Thyroid gland (tissue), 4 donors: ENCODE measurements around the gene LIX1.

Source experiments
- POLR2A ChIP-seq, 2 donors: fragments of 450-650 bp; IDR thresholded peaks; one replicate each; pipeline ENCODE4 v1.6.1; 2017; ENCODE audit warnings: antibody characterized with exemption in 2 of 2, mild to moderate bottlenecking in 2 of 2, moderate library complexity in 1 of 2
- TF ChIP-seq, protein P1 (sequence below), 6 experiments: fragments of 200-600 bp in 3 of 6; fragments of 450-650 bp in 3 of 6; sonication (generic) in 3 of 6; IDR thresholded peaks; one replicate each; pipeline ENCODE4 v1.5.1; 2016 to 2019; ENCODE audit warnings: antibody characterized with exemption in 6 of 6, mild to moderate bottlenecking in 2 of 6, inconsistent platforms in 1 of 6, moderate library complexity in 1 of 6

DNA sequence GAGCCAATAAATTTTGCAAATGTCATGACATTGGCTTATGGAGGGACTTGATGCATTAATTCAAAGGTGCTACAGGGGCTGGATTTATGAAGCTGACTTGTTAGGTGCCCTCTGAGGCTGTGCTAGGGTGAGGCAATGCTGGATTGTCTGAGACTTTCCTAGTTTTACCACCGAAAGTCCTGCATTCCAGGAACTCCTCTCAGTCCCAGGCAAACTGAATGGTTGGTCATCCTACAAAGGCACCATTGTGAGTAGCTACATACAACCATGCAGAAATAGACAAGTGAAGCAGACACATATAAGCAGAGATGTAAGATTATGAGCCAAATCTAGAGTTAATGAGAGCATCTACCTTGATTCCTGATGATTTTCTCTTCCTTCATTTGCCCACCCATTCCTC is 95.3 kb downstream of the LIX1 start:
- TF ChIP-seq, protein P1, sequence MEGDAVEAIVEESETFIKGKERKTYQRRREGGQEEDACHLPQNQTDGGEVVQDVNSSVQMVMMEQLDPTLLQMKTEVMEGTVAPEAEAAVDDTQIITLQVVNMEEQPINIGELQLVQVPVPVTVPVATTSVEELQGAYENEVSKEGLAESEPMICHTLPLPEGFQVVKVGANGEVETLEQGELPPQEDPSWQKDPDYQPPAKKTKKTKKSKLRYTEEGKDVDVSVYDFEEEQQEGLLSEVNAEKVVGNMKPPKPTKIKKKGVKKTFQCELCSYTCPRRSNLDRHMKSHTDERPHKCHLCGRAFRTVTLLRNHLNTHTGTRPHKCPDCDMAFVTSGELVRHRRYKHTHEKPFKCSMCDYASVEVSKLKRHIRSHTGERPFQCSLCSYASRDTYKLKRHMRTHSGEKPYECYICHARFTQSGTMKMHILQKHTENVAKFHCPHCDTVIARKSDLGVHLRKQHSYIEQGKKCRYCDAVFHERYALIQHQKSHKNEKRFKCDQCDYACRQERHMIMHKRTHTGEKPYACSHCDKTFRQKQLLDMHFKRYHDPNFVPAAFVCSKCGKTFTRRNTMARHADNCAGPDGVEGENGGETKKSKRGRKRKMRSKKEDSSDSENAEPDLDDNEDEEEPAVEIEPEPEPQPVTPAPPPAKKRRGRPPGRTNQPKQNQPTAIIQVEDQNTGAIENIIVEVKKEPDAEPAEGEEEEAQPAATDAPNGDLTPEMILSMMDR (IDR thresholded peaks at IDR 0.05): no peak
- TF ChIP-seq POLR2A (IDR thresholded peaks at IDR 0.05): no peak
